Natural killer cell (primary cell): ENCODE results near the gene VSIG10L2. TPM values are rescaled to one million over a fixed set of nuclear protein-coding genes. Genes with fewer than 3 reads are reported as not detected.

Source experiments
- ATAC-seq, 3 donors: fragments of 150-1000 bp in 2 of 3; fragments of 200-7000 bp in 1 of 3; cut with Tn5 transposase; 1 replicate in 1 of 3; 2 replicates in 2 of 3; pipeline ENCODE4 v1.10.0; 2021; ENCODE audit warnings: mild to moderate bottlenecking in 2 of 3, moderate library complexity in 2 of 3
- DNase-seq, 2 donors: peaks; one replicate each; pipeline versions ENCODE4 v3.0.0 to v3.0.0-alpha.2; 2013 to 2021; ENCODE audit warnings: mixed read lengths in 1 of 2
- H3K27ac ChIP-seq: one replicate; pipeline ENCODE4 v1.5.1; 2013; ENCODE audit warnings: mild to moderate bottlenecking, low read length
- H3K27me3 ChIP-seq: one replicate; pipeline ENCODE4 v1.6.1; 2013; ENCODE audit warnings: low read length; ENCODE audit not compliant: control insufficient read depth, insufficient read depth
- H3K36me3 ChIP-seq: one replicate; pipeline ENCODE4 v1.6.1; 2013; ENCODE audit warnings: low read length; ENCODE audit not compliant: control insufficient read depth, insufficient read depth
- H3K4me1 ChIP-seq: one replicate; pipeline ENCODE4 v1.6.1; 2013; ENCODE audit warnings: low read length; ENCODE audit not compliant: control insufficient read depth, insufficient read depth
- H3K4me3 ChIP-seq: one replicate; pipeline ENCODE4 v1.5.1; 2013; ENCODE audit warnings: low read length
- H3K9me3 ChIP-seq: one replicate; pipeline ENCODE4 v1.6.1; 2013; ENCODE audit warnings: low read length; ENCODE audit not compliant: control insufficient read depth, insufficient read depth
- H3K27ac Mint-ChIP-seq, 2 donors: one replicate each; pipeline ENCODE4 v1.8.0; 2022; ENCODE audit warnings: mild to moderate bottlenecking in 2 of 2, mixed read lengths in 2 of 2, moderate library complexity in 1 of 2
- H3K27me3 Mint-ChIP-seq, 2 donors: one replicate each; pipeline ENCODE4 v1.8.0; 2022; ENCODE audit warnings: low read depth in 2 of 2, mixed read lengths in 2 of 2
- H3K36me3 Mint-ChIP-seq: one replicate; pipeline ENCODE4 v1.8.0; 2022; ENCODE audit warnings: mixed read lengths
- H3K4me1 Mint-ChIP-seq, 2 donors: one replicate each; pipeline ENCODE4 v1.8.0; 2022; ENCODE audit warnings: mixed read lengths in 2 of 2
- H3K4me3 Mint-ChIP-seq: one replicate; pipeline ENCODE4 v1.8.0; 2022; ENCODE audit warnings: mild to moderate bottlenecking, moderate library complexity, mixed read lengths
- H3K9me3 Mint-ChIP-seq, 2 donors: one replicate each; pipeline ENCODE4 v1.8.0; 2022; ENCODE audit warnings: mixed read lengths in 2 of 2
- WGBS: methylation state at CpG from one replicate; pipeline ENCODE4 v1.1.7; 2013; ENCODE audit warnings: missing lambda C conversion rate; ENCODE audit not compliant: insufficient coverage; 5-methylcytosine and 5-hydroxymethylcytosine counted together
- intact Hi-C: fragments of 100-400 bp; cut with micrococcal nuclease; formaldehyde crosslinking; loops from one replicate; pipeline ENCODE4 v1.14.2; 2022
- total RNA-seq, 4 donors: library from RNA; stranded (reverse); fragments of 120-200 nt in 1 of 4; gene quantifications; one replicate each; pipeline versions ENCODE4 v1.2.3 to v1.2.4, GENCODE V29; 2013 to 2022
- TF ChIP-seq, protein P1 (sequence below): fragments of 200-600 bp; IDR thresholded peaks from one replicate; pipeline ENCODE4 v1.8.0; 2022; ENCODE audit warnings: antibody characterized with exemption

VSIG10L2 gene
- total RNA-seq, 3 donors from 2014 or later (not counting 1 experiment from before 2014, with no cell fraction given): not detected

DNA sequence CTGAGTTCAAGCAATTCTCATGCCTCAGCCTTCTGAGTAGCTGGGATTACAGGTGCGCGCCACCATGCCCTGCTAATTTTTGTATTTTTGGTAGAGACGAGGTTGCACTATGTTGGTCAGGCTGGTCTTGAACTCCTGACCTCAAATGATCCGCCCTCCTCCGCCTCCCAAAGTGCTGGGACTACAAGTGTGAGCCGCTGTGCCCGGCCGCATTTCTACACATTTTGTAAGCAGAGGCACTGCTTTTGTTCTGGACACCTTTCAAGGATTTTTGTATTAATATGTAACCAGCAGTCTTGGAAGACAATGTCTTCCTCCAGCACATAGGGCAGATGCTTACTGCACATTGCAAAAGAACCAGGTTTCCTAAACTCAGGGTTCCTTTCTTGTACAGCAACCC is 11.4 kb upstream of the VSIG10L2 start:
- Mint-ChIP-seq H3K27ac (no peak overlapping the region), H3K9me3 (no peaks in the 10 kb centered on the region), H3K36me3 (no peaks in the 10 kb centered on the region), H3K27me3 (peaks cover 6 to 7% of the 10 kb centered on the region in 2 donors), H3K4me1 (peaks cover 0 to 6% of the 10 kb centered on the region in 2 donors), H3K4me3 (no peak overlapping the region)
- Histone ChIP-seq H3K9me3 (no peaks in the 10 kb centered on the region), H3K27me3 (no peaks in the 10 kb centered on the region), H3K36me3 (no peaks in the 10 kb centered on the region), H3K27ac (no peak overlapping the region), H3K4me1 (no peaks in the 10 kb centered on the region), H3K4me3 (no peak overlapping the region)
- ATAC-seq (no peak), DNase-seq (no peak)
- intact Hi-C loops: no loop called here
- WGBS: 95% methylated on average over 8 of the region's 8 CpGs
- TF ChIP-seq, protein P1, sequence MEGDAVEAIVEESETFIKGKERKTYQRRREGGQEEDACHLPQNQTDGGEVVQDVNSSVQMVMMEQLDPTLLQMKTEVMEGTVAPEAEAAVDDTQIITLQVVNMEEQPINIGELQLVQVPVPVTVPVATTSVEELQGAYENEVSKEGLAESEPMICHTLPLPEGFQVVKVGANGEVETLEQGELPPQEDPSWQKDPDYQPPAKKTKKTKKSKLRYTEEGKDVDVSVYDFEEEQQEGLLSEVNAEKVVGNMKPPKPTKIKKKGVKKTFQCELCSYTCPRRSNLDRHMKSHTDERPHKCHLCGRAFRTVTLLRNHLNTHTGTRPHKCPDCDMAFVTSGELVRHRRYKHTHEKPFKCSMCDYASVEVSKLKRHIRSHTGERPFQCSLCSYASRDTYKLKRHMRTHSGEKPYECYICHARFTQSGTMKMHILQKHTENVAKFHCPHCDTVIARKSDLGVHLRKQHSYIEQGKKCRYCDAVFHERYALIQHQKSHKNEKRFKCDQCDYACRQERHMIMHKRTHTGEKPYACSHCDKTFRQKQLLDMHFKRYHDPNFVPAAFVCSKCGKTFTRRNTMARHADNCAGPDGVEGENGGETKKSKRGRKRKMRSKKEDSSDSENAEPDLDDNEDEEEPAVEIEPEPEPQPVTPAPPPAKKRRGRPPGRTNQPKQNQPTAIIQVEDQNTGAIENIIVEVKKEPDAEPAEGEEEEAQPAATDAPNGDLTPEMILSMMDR: no peak

- H3K4me3 Mint-ChIP-seq: no peak overlapping the region
- ATAC-seq: no peak
- no peaks in the 10 kb centered on the region for H3K4me1 ChIP-seq
- H3K27me3 Mint-ChIP-seq: peaks cover 6 to 7% of the 10 kb centered on the region in 2 donors
- no peak overlapping the region for H3K27ac ChIP-seq
- H3K36me3 ChIP-seq: no peaks in the 10 kb centered on the region
- no peak for DNase-seq
- intact Hi-C loops: no loop called here
- no peak overlapping the region for H3K27ac Mint-ChIP-seq
- H3K36me3 Mint-ChIP-seq: no peaks in the 10 kb centered on the region
- H3K4me1 Mint-ChIP-seq: peaks cover 0 to 6% of the 10 kb centered on the region in 2 donors
- H3K9me3 Mint-ChIP-seq: no peaks in the 10 kb centered on the region
- WGBS: 89% methylated on average over 2 of the region's 2 CpGs
- no peaks in the 10 kb centered on the region for H3K27me3 ChIP-seq
- TF ChIP-seq, protein P1: no peak
- H3K4me3 ChIP-seq: no peak overlapping the region
- no peaks in the 10 kb centered on the region for H3K9me3 ChIP-seq
Observed at GRCh38 chr11:125935056-125935455, 10.8 kb upstream of the VSIG10L2 start.

- H3K4me1 Mint-ChIP-seq: peaks cover 0 to 6% of the 10 kb centered on the region in 2 donors
Observed at GRCh38 chr11:125935618-125936199, 10.1 kb upstream of the VSIG10L2 start.

More at GRCh38 chr11:125935618-125936199, 10.1 kb upstream of the VSIG10L2 start:
- no peak overlapping the region for H3K27ac Mint-ChIP-seq
- TF ChIP-seq, protein P1: no peak
- DNase-seq (no peak), ATAC-seq (no peak)
- no peaks in the 10 kb centered on the region for H3K36me3 ChIP-seq
- intact Hi-C loops: no loop called here
- H3K27me3 ChIP-seq: no peaks in the 10 kb centered on the region
- no peaks in the 10 kb centered on the region for H3K4me1 ChIP-seq
- no peak overlapping the region for H3K4me3 ChIP-seq
- H3K4me3 Mint-ChIP-seq: no peak overlapping the region
- H3K27me3 Mint-ChIP-seq: peaks cover 6 to 7% of the 10 kb centered on the region in 2 donors
- no peak overlapping the region for H3K27ac ChIP-seq
- no peaks in the 10 kb centered on the region for H3K9me3 Mint-ChIP-seq
- 81% methylated on average over 12 of the region's 12 CpGs for whole genome bisulfite sequencing
- H3K36me3 Mint-ChIP-seq: no peaks in the 10 kb centered on the region
- H3K9me3 ChIP-seq: no peaks in the 10 kb centered on the region
